ENCODE results near the gene CEP83.

The CEP83 gene

DNA sequence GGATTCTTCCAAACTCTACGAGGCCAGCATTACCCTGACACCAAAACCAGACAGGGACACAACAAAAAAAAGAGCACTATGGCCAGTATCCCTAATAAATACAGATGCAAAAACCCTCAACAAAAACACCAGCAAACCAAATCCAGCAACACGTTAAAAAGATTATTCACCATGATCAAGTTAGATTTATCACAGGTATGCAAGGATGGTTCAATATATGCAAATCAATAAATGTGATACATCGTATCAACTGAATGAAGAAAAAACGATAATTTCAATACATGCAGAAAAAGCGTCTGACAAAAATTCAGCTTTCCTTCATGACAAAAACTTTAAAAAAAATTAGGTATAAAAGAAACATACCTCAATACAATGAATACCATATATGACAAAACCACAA, 99.9 kb downstream of the CEP83 start:
- peaks cover 46% of the 10 kb centered on the region for H3K36me3 ChIP-seq

DNA sequence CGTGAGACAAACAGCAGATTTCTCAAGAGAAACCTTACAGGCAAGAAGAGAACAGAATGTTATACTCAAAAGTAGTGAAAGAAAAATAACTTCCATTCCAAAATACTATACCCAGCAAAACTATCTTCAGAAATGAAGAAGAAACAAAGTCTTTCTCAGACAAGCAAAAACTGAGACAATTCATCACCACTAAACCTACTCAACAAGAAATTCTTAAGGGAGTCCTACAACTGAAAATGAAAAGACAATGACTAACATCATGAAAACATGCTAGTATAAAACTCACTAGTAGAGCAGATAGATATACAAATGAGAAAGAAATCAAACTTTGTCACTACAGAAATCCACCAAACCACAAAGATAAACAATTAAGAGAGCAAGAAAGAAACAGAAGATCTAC, 106.5 kb downstream of the CEP83 start:
- no peak overlapping the region for H3K4me3 ChIP-seq
- no peak overlapping the region for H3K27ac ChIP-seq
- no peak for TF ChIP-seq Cebpa-rat (IDR thresholded peaks at IDR 0.05)
- no peaks in the 10 kb centered on the region for H3K4me1 ChIP-seq
- H3K4me2 ChIP-seq = no peak overlapping the region
- H4K20me1 ChIP-seq = no peaks in the 10 kb centered on the region
- peaks cover 91% of the 10 kb centered on the region for H3K9me3 ChIP-seq
- H3K36me3 ChIP-seq = peaks cover 41% of the 10 kb centered on the region
- no peak overlapping the region for H3K9ac ChIP-seq
- no peaks in the 10 kb centered on the region for H3K27me3 ChIP-seq

More for the DNA sequence above, 99.9 kb downstream of the CEP83 start:
- Histone ChIP-seq H3K9ac (no peak overlapping the region), H3K27ac (no peak overlapping the region), H4K20me1 (no peaks in the 10 kb centered on the region), H3K9me3 (peaks cover 67% of the 10 kb centered on the region), H3K27me3 (no peaks in the 10 kb centered on the region), H3K4me2 (no peak overlapping the region), H3K4me3 (no peak overlapping the region), H3K4me1 (no peaks in the 10 kb centered on the region)
- TF ChIP-seq Cebpa-rat (IDR thresholded peaks at IDR 0.05) = no peak

DNA sequence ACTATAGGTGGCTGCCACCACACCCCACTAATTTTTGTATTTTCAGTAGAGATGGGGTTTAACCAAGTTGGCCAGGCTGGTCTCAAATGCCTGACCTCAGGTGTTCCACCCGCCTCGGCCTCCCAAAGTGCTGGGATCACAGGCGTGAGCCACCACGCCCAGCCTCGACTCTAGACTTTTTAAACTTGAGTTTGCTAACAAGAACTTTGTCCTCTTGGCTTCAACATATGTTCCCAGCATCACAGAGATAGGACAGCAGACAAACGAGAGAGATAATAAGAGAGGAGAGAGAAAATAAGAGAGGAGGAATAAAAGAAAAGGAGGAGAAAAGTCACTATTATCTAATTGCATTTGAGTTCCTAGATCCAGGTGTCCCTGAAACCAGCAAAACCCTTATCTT, 119.1 kb downstream of the CEP83 start:
- Histone ChIP-seq H3K9ac (no peak overlapping the region), H3K4me2 (no peak overlapping the region), H3K27me3 (no peaks in the 10 kb centered on the region), H4K20me1 (no peaks in the 10 kb centered on the region), H3K4me1 (no peaks in the 10 kb centered on the region), H3K27ac (no peak overlapping the region), H3K36me3 (peaks cover 4% of the 10 kb centered on the region), H3K4me3 (no peak overlapping the region), H3K9me3 (peaks cover 5% of the 10 kb centered on the region; the same call in 1 of the 2 replicates)
- TF ChIP-seq Cebpa-rat (IDR thresholded peaks at IDR 0.05) = no peak

DNA sequence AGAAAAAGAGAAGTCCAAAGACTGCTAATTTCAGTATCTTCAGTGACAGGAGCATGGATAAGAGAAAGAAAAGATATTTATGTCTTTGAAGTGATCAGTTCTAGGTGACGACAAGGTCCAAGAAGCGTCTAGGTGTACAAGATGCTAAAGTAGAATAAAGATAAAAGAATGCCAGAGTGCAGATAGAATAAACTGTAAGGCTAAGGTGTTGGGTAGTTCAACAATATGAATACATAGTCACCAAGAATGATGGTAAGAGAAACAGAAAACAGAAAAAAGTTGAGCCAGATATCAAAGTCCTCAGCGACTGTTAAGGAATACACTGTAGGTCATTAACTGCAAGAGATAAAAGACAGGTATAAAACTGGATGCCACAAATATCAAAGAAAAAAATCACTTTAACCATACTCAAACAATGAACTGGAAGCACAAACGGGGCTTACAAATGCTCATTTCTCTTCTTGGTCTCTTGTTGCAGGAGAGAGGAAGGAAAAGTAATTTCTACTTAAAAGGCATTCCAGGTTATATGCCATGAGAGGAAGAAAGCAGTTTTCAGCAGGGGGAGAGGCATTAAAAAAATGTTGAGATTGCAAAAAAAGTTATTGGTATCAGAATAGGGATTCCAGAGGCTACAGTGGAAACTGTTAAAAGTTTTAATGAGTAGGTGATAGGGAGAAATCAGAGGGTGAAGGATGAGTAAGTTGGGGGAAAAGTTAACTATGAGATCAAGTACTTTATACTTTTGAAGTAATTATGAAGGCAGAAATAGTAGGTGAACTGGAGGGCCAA, 121.5 kb downstream of the CEP83 start:
- H3K9me3 ChIP-seq = no peaks in the 10 kb centered on the region
- H4K20me1 ChIP-seq = no peaks in the 10 kb centered on the region
- H3K9ac ChIP-seq = no peak overlapping the region
- no peak overlapping the region for H3K4me3 ChIP-seq
- no peaks in the 10 kb centered on the region for H3K27me3 ChIP-seq
- no peak for TF ChIP-seq Cebpa-rat (IDR thresholded peaks at IDR 0.05)
- no peak overlapping the region for H3K4me2 ChIP-seq
- no peaks in the 10 kb centered on the region for H3K4me1 ChIP-seq
- H3K27ac ChIP-seq = no peak overlapping the region
- no peaks in the 10 kb centered on the region for H3K36me3 ChIP-seq

DNA sequence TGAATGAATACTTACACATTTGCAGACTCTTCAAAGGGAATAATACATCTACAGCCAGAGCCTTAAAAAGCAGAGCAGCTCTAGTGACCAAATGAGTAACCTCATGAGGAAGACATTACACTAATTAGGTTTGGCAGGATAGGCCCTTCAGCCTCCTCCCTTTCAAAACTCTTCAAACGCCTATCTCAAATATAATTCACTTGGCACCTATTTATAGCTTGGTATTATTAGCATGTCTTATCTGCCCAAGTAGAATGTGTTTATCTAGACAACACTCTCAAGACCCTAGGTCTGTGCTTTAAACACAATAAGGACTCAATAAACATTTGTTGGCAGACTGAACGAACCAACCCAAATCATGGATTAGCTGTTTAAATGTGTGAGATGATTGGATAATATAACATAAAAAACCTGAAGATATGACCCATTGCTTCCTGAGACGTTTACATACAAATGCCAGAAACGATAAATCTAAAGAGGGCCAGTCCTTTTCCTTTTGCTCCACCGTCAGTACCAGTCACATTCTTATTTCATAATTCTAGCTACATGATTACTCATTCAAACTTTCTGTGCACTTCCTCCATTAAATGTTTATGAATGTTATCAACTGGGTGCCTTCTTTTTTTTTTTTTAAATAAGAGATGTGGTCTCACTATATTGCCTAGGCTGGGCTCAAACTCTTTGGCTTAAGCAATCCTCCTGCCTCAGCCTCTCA, 123.3 kb downstream of the CEP83 start:
- H3K36me3 ChIP-seq = peaks cover 4% of the 10 kb centered on the region
- H3K4me2 ChIP-seq = no peak overlapping the region
- no peaks in the 10 kb centered on the region for H3K9me3 ChIP-seq
- no peaks in the 10 kb centered on the region for H3K27me3 ChIP-seq
- H3K4me1 ChIP-seq = no peaks in the 10 kb centered on the region
- H3K9ac ChIP-seq = no peak overlapping the region
- H3K4me3 ChIP-seq = no peak overlapping the region
- H4K20me1 ChIP-seq = no peaks in the 10 kb centered on the region
- no peak for TF ChIP-seq Cebpa-rat (IDR thresholded peaks at IDR 0.05)
- no peak overlapping the region for H3K27ac ChIP-seq

DNA sequence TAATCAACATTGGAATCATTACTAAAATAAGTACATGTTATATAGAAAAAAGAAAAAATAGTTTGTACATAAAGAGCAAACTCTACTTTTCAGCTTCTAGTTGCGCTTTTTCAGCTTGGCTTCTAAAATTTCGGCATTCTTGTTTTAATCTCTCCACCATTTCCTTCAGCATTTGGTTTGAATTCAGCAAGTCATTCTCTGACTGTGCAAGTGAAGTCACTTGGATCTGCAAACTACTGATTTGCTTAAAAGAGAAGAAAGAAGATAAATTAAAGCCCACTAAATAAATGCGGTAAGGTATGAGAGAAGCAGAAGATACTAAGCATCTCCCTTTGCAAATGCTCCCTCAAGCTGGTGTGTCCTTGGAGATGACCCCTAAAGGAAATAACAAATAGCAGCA, 126.3 kb downstream of the CEP83 start:
- no peak overlapping the region for H3K27ac ChIP-seq
- no peaks in the 10 kb centered on the region for H3K9me3 ChIP-seq
- no peaks in the 10 kb centered on the region for H4K20me1 ChIP-seq
- no peak for TF ChIP-seq Cebpa-rat (IDR thresholded peaks at IDR 0.05)
- peaks cover 20% of the 10 kb centered on the region for H3K36me3 ChIP-seq
- no peak overlapping the region for H3K9ac ChIP-seq
- H3K4me2 ChIP-seq = no peak overlapping the region
- no peaks in the 10 kb centered on the region for H3K27me3 ChIP-seq
- H3K4me3 ChIP-seq = no peak overlapping the region
- H3K4me1 ChIP-seq = no peaks in the 10 kb centered on the region

DNA sequence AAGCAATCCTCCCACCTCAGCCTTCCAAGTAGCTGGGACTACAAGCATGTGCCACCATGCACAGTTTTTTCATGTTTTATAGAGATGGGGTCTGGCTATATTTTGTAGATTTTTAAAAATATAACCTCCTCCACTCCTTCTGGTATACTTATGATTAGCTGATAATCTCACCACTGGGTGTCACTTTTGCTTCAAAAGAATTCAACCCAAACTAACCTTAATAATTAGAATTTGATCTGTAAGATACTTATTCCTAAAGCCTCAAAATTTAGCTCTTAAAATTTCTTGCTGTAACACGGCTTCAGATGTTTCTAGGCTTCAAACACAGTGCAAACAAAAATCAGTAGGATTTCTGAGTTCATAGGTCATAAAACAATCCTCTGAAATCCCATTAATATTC, 130.3 kb downstream of the CEP83 start:
- no peaks in the 10 kb centered on the region for H3K9me3 ChIP-seq
- H3K9ac ChIP-seq = no peak overlapping the region
- no peak overlapping the region for H3K4me3 ChIP-seq
- no peak for TF ChIP-seq Cebpa-rat (IDR thresholded peaks at IDR 0.05)
- H3K36me3 ChIP-seq = peaks cover 42% of the 10 kb centered on the region
- no peaks in the 10 kb centered on the region for H3K4me1 ChIP-seq
- no peak overlapping the region for H3K4me2 ChIP-seq
- no peaks in the 10 kb centered on the region for H4K20me1 ChIP-seq
- no peak overlapping the region for H3K27ac ChIP-seq
- no peaks in the 10 kb centered on the region for H3K27me3 ChIP-seq

DNA sequence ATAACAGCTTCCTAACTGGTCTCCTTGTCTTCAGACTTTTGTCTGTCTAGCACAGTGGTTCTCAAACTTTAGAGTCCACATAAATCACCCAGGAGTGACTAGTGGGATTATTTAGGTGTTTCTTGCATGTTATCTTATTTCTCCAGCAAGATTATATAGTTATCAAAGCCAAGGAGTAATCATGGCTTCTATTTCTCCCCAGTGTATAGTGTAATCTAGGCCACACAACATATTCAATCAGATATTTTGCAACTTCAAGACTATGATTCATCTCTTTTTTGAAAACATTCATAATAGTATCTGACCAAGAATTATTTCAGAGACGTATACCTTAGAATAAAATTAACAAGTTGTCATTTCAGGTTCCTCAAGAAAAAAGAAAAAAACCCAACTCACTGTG, 131.9 kb downstream of the CEP83 start:
- Histone ChIP-seq H4K20me1 (no peaks in the 10 kb centered on the region), H3K9me3 (peaks cover 9% of the 10 kb centered on the region), H3K4me1 (no peaks in the 10 kb centered on the region), H3K27ac (no peak overlapping the region), H3K4me3 (no peak overlapping the region), H3K27me3 (no peaks in the 10 kb centered on the region), H3K36me3 (peaks cover 53% of the 10 kb centered on the region), H3K4me2 (no peak overlapping the region), H3K9ac (no peak overlapping the region)
- no peak for TF ChIP-seq Cebpa-rat (IDR thresholded peaks at IDR 0.05)

DNA sequence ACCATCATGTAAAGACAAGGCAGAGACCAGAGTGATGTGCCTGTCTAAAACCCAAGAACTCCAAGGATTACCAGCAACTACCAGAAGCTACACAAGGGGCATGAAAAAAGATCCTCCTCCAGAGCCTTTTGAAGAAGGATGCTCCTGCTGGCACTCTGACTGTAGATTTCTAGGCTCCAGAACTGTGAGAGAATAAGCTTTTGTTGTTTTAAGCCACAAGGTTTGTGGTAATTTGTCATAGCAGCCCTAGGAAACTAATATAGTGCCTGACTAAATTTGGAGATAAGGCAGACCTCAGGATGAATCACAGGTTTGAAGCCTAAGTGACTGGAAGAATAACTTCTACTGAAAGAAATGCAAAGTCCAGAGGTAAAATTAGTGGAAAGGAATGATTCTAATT, 132.9 kb downstream of the CEP83 start:
- Histone ChIP-seq H3K27me3 (no peaks in the 10 kb centered on the region), H3K4me2 (no peak overlapping the region), H3K4me1 (no peaks in the 10 kb centered on the region), H3K9me3 (peaks cover 19% of the 10 kb centered on the region), H3K36me3 (peaks cover 63% of the 10 kb centered on the region), H3K9ac (no peak overlapping the region), H3K4me3 (no peak overlapping the region), H3K27ac (no peak overlapping the region), H4K20me1 (no peaks in the 10 kb centered on the region)
- no peak for TF ChIP-seq Cebpa-rat (IDR thresholded peaks at IDR 0.05)

DNA sequence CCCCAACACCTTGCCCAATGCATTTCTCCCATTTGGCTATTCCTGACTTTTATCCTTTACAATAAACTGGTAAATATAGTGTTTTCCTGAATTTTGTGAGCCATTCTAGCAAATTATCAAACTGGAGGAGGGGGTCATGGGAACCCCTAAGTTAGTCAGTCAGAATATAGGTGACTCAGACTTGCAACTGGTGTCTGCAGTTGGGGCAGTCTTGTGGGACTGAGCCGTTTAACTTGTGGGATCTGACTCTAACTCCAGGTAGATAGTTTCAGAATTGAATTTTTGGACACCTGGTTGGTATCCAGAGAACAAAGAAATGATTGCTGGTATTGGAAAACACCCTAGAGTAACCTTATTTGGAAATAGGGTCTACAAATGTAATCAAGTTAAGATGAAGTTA, 133.4 kb downstream of the CEP83 start:
- peaks cover 63% of the 10 kb centered on the region for H3K36me3 ChIP-seq
- TF ChIP-seq Cebpa-rat (IDR thresholded peaks at IDR 0.05) = no peak
- no peak overlapping the region for H3K4me3 ChIP-seq
- no peaks in the 10 kb centered on the region for H4K20me1 ChIP-seq
- H3K27ac ChIP-seq = no peak overlapping the region
- H3K4me1 ChIP-seq = no peaks in the 10 kb centered on the region
- no peaks in the 10 kb centered on the region for H3K27me3 ChIP-seq
- H3K9ac ChIP-seq = no peak overlapping the region
- peaks cover 24% of the 10 kb centered on the region for H3K9me3 ChIP-seq
- H3K4me2 ChIP-seq = no peak overlapping the region

Measured in BLaER1 (cell line).